HepG2 (cell line): ENCODE results near the gene SAMD8. TPM values are rescaled to one million over a fixed set of nuclear protein-coding genes. Genes with fewer than 3 reads are reported as not detected.

Source experiments
- ATAC-seq: fragments of 200-7000 bp; cut with Tn5 transposase; 3 replicates; pipeline ENCODE4 v1.9.1; 2020; ENCODE audit warnings: mild to moderate bottlenecking, moderate library complexity
- BruUV-seq: library from RNA; stranded (reverse); fragments of 400-500 nt; replicated peaks from 2 replicates; lab custom pipeline; 2021; lab: Mats Ljungman, UMichigan
- CTCF ChIA-PET: fragments of 300-600 bp; formaldehyde crosslinking; extraction: SDS; loops from one replicate; lab custom pipeline; 2021; ENCODE audit warnings: low total read pairs, inconsistent platforms, low intra/inter-chr PET ratio; lab: Yijun Ruan, JAX
- POLR2A ChIA-PET: fragments of 350-600 bp; sonication (Branson Sonifier 250); formaldehyde crosslinking; loops from one replicate; lab custom pipeline; 2020; ENCODE audit warnings: antibody characterized with exemption, inconsistent platforms; lab: Yijun Ruan, JAX
- DNase-seq: peaks from one replicate; pipeline ENCODE4 v3.0.0-alpha.2; 2015; ENCODE audit warnings: low spot score
- FAIRE-seq: peaks from 3 replicates; lab custom pipeline; 2011; peaks lifted over from hg19 to GRCh38; lab: Jason Lieb, UNC
- H2AFZ ChIP-seq: one replicate; pipeline ENCODE4 v1.6.1; 2011; ENCODE audit warnings: low read length, inconsistent platforms
- H3K27ac ChIP-seq: fragments of 300-600 bp; 3 replicates; pipeline ENCODE4 v1.8.0; 2011; ENCODE audit warnings: mixed run types, mild to moderate bottlenecking, mixed read lengths, low read length, inconsistent platforms; ENCODE audit not compliant: insufficient read depth; ENCODE audit errors: extremely low read length
- H3K27me3 ChIP-seq, 2 experiments: fragments of 200-600 bp in 1 of 2; 2 replicates in 1 of 2; 3 replicates in 1 of 2; pipeline versions ENCODE4 v1.6.0 to v1.8.0; 2011; ENCODE audit warnings: low read length in 2 of 2, mild to moderate bottlenecking in 2 of 2, moderate library complexity in 2 of 2, inconsistent platforms in 1 of 2; ENCODE audit not compliant: insufficient read depth in 2 of 2, control insufficient read depth in 1 of 2
- H3K36me3 ChIP-seq, 2 experiments: fragments of 200-600 bp in 1 of 2; replicated peaks in 1 of 2; 2 replicates in 1 of 2; 3 replicates in 1 of 2; pipeline versions ENCODE4 v1.5.1 to v1.8.0; 2011; ENCODE audit warnings: low read length in 2 of 2, inconsistent platforms in 1 of 2; ENCODE audit not compliant: insufficient read depth in 2 of 2, control insufficient read depth in 1 of 2
- H3K4me1 ChIP-seq: 2 replicates; pipeline ENCODE4 v1.5.1; 2012; ENCODE audit warnings: low read length, inconsistent platforms; ENCODE audit not compliant: insufficient read depth
- H3K4me2 ChIP-seq: 2 replicates; pipeline ENCODE4 v1.6.0; 2011; ENCODE audit warnings: low read depth, low read length, inconsistent platforms
- H3K4me3 ChIP-seq, 3 experiments: fragments of 200-600 bp in 1 of 3; sonication (generic), shearing (Covaris generic) in 1 of 3; replicated peaks in 1 of 3; 2 replicates each; pipeline ENCODE4 v1.5.1; 2011 to 2016; ENCODE audit warnings: low read length in 3 of 3, inconsistent platforms in 2 of 3, low read depth in 2 of 3, mild to moderate bottlenecking in 2 of 3, control low read depth in 1 of 3, mixed read lengths in 1 of 3; ENCODE audit not compliant: insufficient read depth in 1 of 3
- H3K79me2 ChIP-seq: one replicate; pipeline ENCODE4 v1.6.1; 2011; ENCODE audit warnings: low read length, inconsistent platforms; ENCODE audit not compliant: insufficient read depth
- H3K9ac ChIP-seq: 2 replicates; pipeline ENCODE4 v1.6.0; 2011; ENCODE audit warnings: mild to moderate bottlenecking, low read depth, low read length, inconsistent platforms; ENCODE audit not compliant: insufficient read depth
- H3K9me3 ChIP-seq: 2 replicates; pipeline ENCODE4 v1.5.1; 2012; ENCODE audit warnings: mild to moderate bottlenecking, low read length
- H4K20me1 ChIP-seq: 2 replicates; pipeline ENCODE4 v1.6.0; 2011; ENCODE audit warnings: inconsistent platforms, mild to moderate bottlenecking, low read length, moderate library complexity; ENCODE audit not compliant: insufficient read depth
- BRD4 ChIP-seq: sonication (generic); formaldehyde crosslinking; IDR thresholded peaks from 2 replicates; pipeline ENCODE4 v1.4.0; 2020; ENCODE audit warnings: missing genetic modification reagents
- FOXK1 ChIP-seq: sonication (generic); formaldehyde crosslinking; IDR thresholded peaks from 2 replicates; pipeline ENCODE4 v1.4.0; 2020; ENCODE audit warnings: low read depth, missing genetic modification reagents, borderline replicate concordance
- GATA4 ChIP-seq: sonication (generic); IDR thresholded peaks from 2 replicates; pipeline ENCODE4 v1.6.1; 2016; ENCODE audit warnings: antibody characterized with exemption, low read depth, borderline replicate concordance
- MTF2 ChIP-seq: sonication (generic); formaldehyde crosslinking; IDR thresholded peaks from 2 replicates; pipeline ENCODE4 v1.5.0; 2020; ENCODE audit warnings: missing genetic modification reagents, borderline replicate concordance
- ZNF567 ChIP-seq: sonication (generic); formaldehyde crosslinking; IDR thresholded peaks from 2 replicates; pipeline ENCODE4 v1.8.1; 2023; ENCODE audit warnings: mild to moderate bottlenecking, missing genetic modification reagents, borderline replicate concordance
- WGBS: methylation state at CpG from one replicate; pipeline ENCODE4 v1.1.6; 2017; ENCODE audit warnings: low lambda C conversion rate; 5-methylcytosine and 5-hydroxymethylcytosine counted together
- in situ Hi-C: cut with HindIII; loops from 2 replicates; pipeline ENCODE4 v1.10.0; 2017; ENCODE audit warnings: low pct_unique_long_range_greater_than_20kb; ENCODE audit not compliant: extremely low pct_ligation_motif_present
- intact Hi-C: fragments of 100-400 bp; cut with micrococcal nuclease; formaldehyde crosslinking; loops from one replicate; pipeline ENCODE4 v1.10.0; 2022; ENCODE audit not compliant: unreplicated experiment
- polyA plus RNA-seq, 8 experiments: library from polyadenylated mRNA; depleted of rRNA in 3 of 8; stranded (reverse) in 7 of 8; unstranded in 1 of 8; fragments of >200 nt; fragmentation: Illumina TruSeq in 4 of 8; extraction: Trizol in 4 of 8; gene quantifications; 2 replicates each; pipeline versions ENCODE4 v1.2.1 to v1.2.3, GENCODE V29; 2011 to 2016; ENCODE audit warnings: low read depth in 4 of 8, missing spikeins in 1 of 8, mixed read lengths in 1 of 8; ENCODE audit not compliant: insufficient read depth in 1 of 8
- total RNA-seq, 5 experiments: library from RNA; depleted of rRNA; stranded (reverse); fragments of >200 nt; fragmentation: Illumina TruSeq; extraction: Trizol; gene quantifications; 2 replicates each; pipeline ENCODE4 v1.2.3, GENCODE V29; 2016; ENCODE audit warnings: low read depth in 1 of 5
- TF ChIP-seq, protein P1 (sequence below): sonication (generic); formaldehyde crosslinking; IDR thresholded peaks from 2 replicates; pipeline ENCODE4 v1.4.0; 2020; ENCODE audit warnings: missing genetic modification reagents

The SAMD8 gene
- total and polyA plus RNA-seq, 2 of the 13 experiments (the other 11 are each of a cell fraction or from before 2014, with no cell fraction given) = 10.4 to 13.2 TPM

DNA sequence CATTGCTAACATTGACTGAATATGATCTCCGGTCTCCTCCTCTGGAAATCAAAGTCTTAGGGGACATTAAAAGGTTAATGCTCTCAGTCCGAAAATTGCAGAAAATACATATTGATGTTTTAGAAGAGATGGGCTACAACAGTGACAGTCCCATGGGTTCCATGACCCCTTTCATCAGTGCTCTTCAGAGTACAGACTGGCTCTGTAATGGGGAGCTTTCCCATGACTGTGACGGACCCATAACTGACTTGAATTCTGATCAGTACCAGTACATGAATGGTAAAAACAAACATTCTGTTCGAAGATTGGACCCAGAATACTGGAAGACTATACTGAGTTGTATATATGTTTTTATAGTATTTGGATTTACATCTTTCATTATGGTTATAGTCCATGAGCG lies 39.2 kb downstream of the SAMD8 start (continued):
- TF ChIP-seq, protein P1, sequence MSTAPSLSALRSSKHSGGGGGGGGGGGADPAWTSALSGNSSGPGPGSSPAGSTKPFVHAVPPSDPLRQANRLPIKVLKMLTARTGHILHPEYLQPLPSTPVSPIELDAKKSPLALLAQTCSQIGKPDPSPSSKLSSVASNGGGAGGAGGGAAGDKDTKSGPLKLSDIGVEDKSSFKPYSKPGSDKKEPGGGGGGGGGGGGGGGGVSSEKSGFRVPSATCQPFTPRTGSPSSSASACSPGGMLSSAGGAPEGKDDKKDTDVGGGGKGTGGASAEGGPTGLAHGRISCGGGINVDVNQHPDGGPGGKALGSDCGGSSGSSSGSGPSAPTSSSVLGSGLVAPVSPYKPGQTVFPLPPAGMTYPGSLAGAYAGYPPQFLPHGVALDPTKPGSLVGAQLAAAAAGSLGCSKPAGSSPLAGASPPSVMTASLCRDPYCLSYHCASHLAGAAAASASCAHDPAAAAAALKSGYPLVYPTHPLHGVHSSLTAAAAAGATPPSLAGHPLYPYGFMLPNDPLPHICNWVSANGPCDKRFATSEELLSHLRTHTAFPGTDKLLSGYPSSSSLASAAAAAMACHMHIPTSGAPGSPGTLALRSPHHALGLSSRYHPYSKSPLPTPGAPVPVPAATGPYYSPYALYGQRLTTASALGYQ (CRISPR knock-in tag) = no peak
- no peak for TF ChIP-seq MTF2 (CRISPR knock-in tag)

DNA sequence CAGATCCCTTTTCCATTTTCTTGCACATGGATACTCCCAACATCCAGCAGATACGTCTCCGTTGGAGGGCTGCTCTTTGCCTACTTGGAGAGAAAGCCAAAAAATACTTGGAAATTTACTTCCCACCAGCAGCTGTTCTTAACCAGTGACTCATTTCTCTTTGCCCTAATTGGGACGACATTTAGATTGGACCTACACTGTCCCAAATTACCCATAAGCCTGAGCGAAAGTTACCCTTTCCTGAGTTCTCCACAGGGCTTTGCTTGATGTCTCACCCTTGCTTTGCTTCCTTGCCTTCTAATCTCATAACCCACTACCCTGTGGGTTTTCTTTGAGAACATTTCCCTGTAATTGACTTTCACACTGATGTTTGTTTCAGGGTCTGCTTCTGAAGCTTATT lies 48.1 kb downstream of the SAMD8 start:
- Histone ChIP-seq H2AFZ (no peak overlapping the region), H4K20me1 (no peaks in the 10 kb centered on the region), H3K4me3 (no peak overlapping the region), H3K4me2 (no peak overlapping the region), H3K9me3 (no peaks in the 10 kb centered on the region), H3K27me3 (no peaks in the 10 kb centered on the region), H3K4me1 (no peaks in the 10 kb centered on the region), H3K27ac (no peak overlapping the region), H3K36me3 (peaks cover 0 to 7% of the 10 kb centered on the region in 2 experiments; a peak in 1 of 5 replicates), H3K9ac (no peak overlapping the region), H3K79me2 (no peaks in the 10 kb centered on the region)
- CTCF ChIA-PET = no interaction called here
- no peak for TF ChIP-seq GATA4
- TF ChIP-seq BRD4 (CRISPR knock-in tag) = no peak
- TF ChIP-seq ZNF567 = no peak
- no peak for TF ChIP-seq FOXK1 (CRISPR knock-in tag)
- in situ Hi-C loops = no loop called here
- ATAC-seq (no peak), DNase-seq (no peak), FAIRE-seq (no peak)
- intact Hi-C loops = no loop called here
- no TSS peak for BruUV-seq
- WGBS = 99% methylated on average over 4 of the region's 4 CpGs
- POLR2A ChIA-PET = no interaction called here
